Right ventricle myocardium inferior (tissue), 1 donor: Measurements from ENCODE around the gene DLX2. TPM values are rescaled to one million over a fixed set of nuclear protein-coding genes. Genes with fewer than 3 reads are reported as not detected.

ENCODE experiments used
- total RNA-seq: library from RNA; stranded (reverse); fragmentation: NEBNext Ultra II Directional; extraction: Animal tissue kit (Norgen Biotek cat#: 25700); gene quantifications from one replicate; pipeline ENCODE4 v1.2.1, GENCODE V29; 2021
- donor health status: DM: no; HTN: yes; CAD: no; lungs with severe emphysema.

DLX2 gene
- total RNA-seq, 1 donor from 2014 or later, result not detected

Other genes starting within 250 kb of the DLX2 start
- gene SLC25A12, start 208.7 kb downstream of the DLX2 start, total RNA-seq, result 106 TPM
- 34.8 TPM for gene HAT1, start 180.4 kb downstream of the DLX2 start, total RNA-seq
- gene METAP1D, start 102.9 kb downstream of the DLX2 start, total RNA-seq, result 6.7 TPM
- gene DLX1, start 17.4 kb downstream of the DLX2 start, total RNA-seq, result not detected